K562 (cell line): ENCODE measurements around the gene LST1. TPM values are rescaled to one million over a fixed set of nuclear protein-coding genes. Genes with fewer than 3 reads are reported as not detected.

Source experiments
- ARNT ChIP-seq, 2 experiments: fragments of 450-650 bp; IDR thresholded peaks; 2 replicates each; pipeline ENCODE4 v1.6.1; 2016; ENCODE audit warnings: mild to moderate bottlenecking in 1 of 2
- CLOCK ChIP-seq: fragments of 250-450 bp; sonication (Bioruptor Pico); IDR thresholded peaks from 2 replicates; pipeline ENCODE4 v1.4.0; 2020; ENCODE audit warnings: mild to moderate bottlenecking, moderate library complexity, borderline replicate concordance
- CTBP1 ChIP-seq: fragments of 450-650 bp; IDR thresholded peaks from 2 replicates; pipeline ENCODE4 v1.6.1; 2016; ENCODE audit warnings: borderline replicate concordance
- DPF2 ChIP-seq: fragments of 450-650 bp; IDR thresholded peaks from 2 replicates; pipeline ENCODE4 v1.6.1; 2016
- E2F4 ChIP-seq: sonication (generic); formaldehyde crosslinking; IDR thresholded peaks from 2 replicates; pipeline ENCODE4 v1.8.0; 2022; ENCODE audit warnings: mild to moderate bottlenecking, low read depth, missing genetic modification reagents
- ILK ChIP-seq: fragments of 450-650 bp; IDR thresholded peaks from 2 replicates; pipeline ENCODE4 v1.6.1; 2016; ENCODE audit warnings: missing genetic modification characterization, low read depth, mild to moderate bottlenecking, missing compliant biosample characterization, moderate library complexity, borderline replicate concordance
- KLF10 ChIP-seq: fragments of 250-450 bp; sonication (Bioruptor Pico); IDR thresholded peaks from 2 replicates; pipeline ENCODE4 v1.6.1; 2021; ENCODE audit warnings: matching md5 sums
- NFE2 ChIP-seq: IDR thresholded peaks from 2 replicates; pipeline ENCODE4 v1.6.1; 2014; ENCODE audit warnings: antibody characterized with exemption, low read depth
- NR2F6 ChIP-seq: fragments of 450-650 bp; formaldehyde crosslinking; IDR thresholded peaks from 2 replicates; pipeline ENCODE4 v1.4.0; 2020; ENCODE audit warnings: mild to moderate bottlenecking
- SMAD3 ChIP-seq: fragments of 450-650 bp; formaldehyde crosslinking; conservative IDR thresholded peaks from 2 replicates; pipeline ENCODE4 v1.4.0; 2020; ENCODE audit warnings: mild to moderate bottlenecking
- SMARCA5 ChIP-seq: fragments of 450-650 bp; IDR thresholded peaks from 2 replicates; pipeline ENCODE4 v1.6.1; 2016
- SPI1 ChIP-seq: IDR thresholded peaks from 2 replicates; pipeline ENCODE4 v1.6.1; 2011; ENCODE audit warnings: low read depth, low read length, control low read depth, borderline replicate concordance
- SRF ChIP-seq, 2 experiments: fragments of 250-450, 450-650 bp in 1 of 2; sonication (Bioruptor Pico) in 1 of 2; sonication (generic) in 1 of 2; formaldehyde crosslinking; IDR thresholded peaks; 2 replicates each; pipeline versions ENCODE4 v1.5.0 to v1.5.1; 2020 to 2022; ENCODE audit warnings: mild to moderate bottlenecking in 1 of 2, missing genetic modification reagents in 1 of 2
- TAF15 ChIP-seq: fragments of 200-400 bp; formaldehyde crosslinking; IDR thresholded peaks from 2 replicates; pipeline ENCODE4 v1.6.1; 2017; ENCODE audit warnings: mild to moderate bottlenecking, low read depth, low read length, moderate library complexity
- ZFP1 ChIP-seq: fragments of 450-650 bp; formaldehyde crosslinking; IDR thresholded peaks from 2 replicates; pipeline ENCODE4 v1.4.0; 2020; ENCODE audit warnings: mild to moderate bottlenecking, mixed read lengths
- ZFX ChIP-seq: sonication (generic); formaldehyde crosslinking; IDR thresholded peaks from 2 replicates; pipeline ENCODE4 v1.8.0; 2022; ENCODE audit warnings: mild to moderate bottlenecking, missing genetic modification reagents, moderate library complexity
- ZNF239 ChIP-seq: fragments of 250-450 bp; sonication (Bioruptor Pico); IDR thresholded peaks from 2 replicates; pipeline ENCODE4 v1.4.0; 2020; ENCODE audit warnings: mild to moderate bottlenecking
- polyA plus RNA-seq, 8 experiments: library from polyadenylated mRNA; depleted of rRNA in 4 of 8; stranded (reverse) in 5 of 8; unstranded in 3 of 8; fragments of >200 nt; fragmentation: Nextera tagmentation in 2 of 8; fragmentation: Illumina TruSeq in 1 of 8; extraction: Ambion mirVana in 2 of 8; extraction: Trizol in 1 of 8; gene quantifications; 2 replicates each; pipeline versions ENCODE4 v1.2.1 to v1.2.3, GENCODE V29; 2011 to 2014; ENCODE audit warnings: inconsistent platforms in 1 of 8, missing spikeins in 1 of 8
- total RNA-seq, 7 experiments: library from RNA; depleted of rRNA in 6 of 7; stranded (reverse); fragments of >200 nt in 6 of 7; fragmentation: Illumina TruSeq in 2 of 7; extraction: Trizol in 2 of 7; gene quantifications; 2 replicates each; pipeline versions ENCODE4 v1.2.1 to v1.2.3, GENCODE V29; 2011 to 2021; ENCODE audit warnings: low replicate concordance in 1 of 7
- TF ChIP-seq, protein P1 (sequence below): fragments of 450-650 bp; IDR thresholded peaks from 2 replicates; pipeline ENCODE4 v1.6.1; 2016; ENCODE audit warnings: antibody characterized with exemption
- TF ChIP-seq, protein P2 (sequence below): fragments of 250-450 bp; sonication (Bioruptor Pico); IDR thresholded peaks from 2 replicates; pipeline ENCODE4 v1.5.0; 2021; ENCODE audit warnings: mild to moderate bottlenecking, moderate library complexity

The LST1 gene
- total and polyA plus RNA-seq, 9 of the 15 experiments (the other 6 are each of a cell fraction or from before 2014, with no cell fraction given), result 0.82 to 7.8 (median 1.7) TPM

- TF ChIP-seq ZNF239 (CRISPR knock-in tag) (peak; percentile 63), SRF (CRISPR knock-in tag; IDR thresholded peaks at IDR 0.05) (no peak), NR2F6 (CRISPR knock-in tag) (no peak), ARNT (IDR thresholded peaks at IDR 0.05) (no peak), DPF2 (peak; percentile 79), ZFP1 (CRISPR knock-in tag) (peak; percentile 7; the same call in 1 of the 2 replicates), ILK (tag) (no peak), SMAD3 (CRISPR knock-in tag) (peak; percentile 44; the same call in 1 of the 2 replicates), TAF15 (no peak), E2F4 (CRISPR knock-in tag) (no peak), NFE2 (peak; percentile 21; the same call in 1 of the 2 replicates), KLF10 (no peak), SMARCA5 (0 out of 2 replicates have a peak, but pooled peaks have one; percentile 2), CLOCK (CRISPR knock-in tag) (no peak), CTBP1 (no peak), ZFX (CRISPR knock-in tag) (no peak), SPI1 (peak; percentile 72)
- TF ChIP-seq, protein P1, sequence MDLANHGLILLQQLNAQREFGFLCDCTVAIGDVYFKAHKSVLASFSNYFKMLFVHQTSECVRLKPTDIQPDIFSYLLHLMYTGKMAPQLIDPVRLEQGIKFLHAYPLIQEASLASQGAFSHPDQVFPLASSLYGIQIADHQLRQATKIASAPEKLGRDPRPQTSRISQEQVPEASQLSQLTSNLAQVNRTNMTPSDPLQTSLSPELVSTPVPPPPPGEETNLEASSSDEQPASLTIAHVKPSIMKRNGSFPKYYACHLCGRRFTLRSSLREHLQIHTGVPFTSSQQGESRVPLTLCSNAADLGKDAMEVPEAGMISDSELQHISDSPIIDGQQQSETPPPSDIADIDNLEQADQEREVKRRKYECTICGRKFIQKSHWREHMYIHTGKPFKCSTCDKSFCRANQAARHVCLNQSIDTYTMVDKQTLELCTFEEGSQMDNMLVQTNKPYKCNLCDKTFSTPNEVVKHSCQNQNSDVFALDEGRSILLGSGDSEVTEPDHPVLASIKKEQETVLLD, result peak; percentile 13; the same call in 1 of the 2 replicates
- TF ChIP-seq, protein P2, sequence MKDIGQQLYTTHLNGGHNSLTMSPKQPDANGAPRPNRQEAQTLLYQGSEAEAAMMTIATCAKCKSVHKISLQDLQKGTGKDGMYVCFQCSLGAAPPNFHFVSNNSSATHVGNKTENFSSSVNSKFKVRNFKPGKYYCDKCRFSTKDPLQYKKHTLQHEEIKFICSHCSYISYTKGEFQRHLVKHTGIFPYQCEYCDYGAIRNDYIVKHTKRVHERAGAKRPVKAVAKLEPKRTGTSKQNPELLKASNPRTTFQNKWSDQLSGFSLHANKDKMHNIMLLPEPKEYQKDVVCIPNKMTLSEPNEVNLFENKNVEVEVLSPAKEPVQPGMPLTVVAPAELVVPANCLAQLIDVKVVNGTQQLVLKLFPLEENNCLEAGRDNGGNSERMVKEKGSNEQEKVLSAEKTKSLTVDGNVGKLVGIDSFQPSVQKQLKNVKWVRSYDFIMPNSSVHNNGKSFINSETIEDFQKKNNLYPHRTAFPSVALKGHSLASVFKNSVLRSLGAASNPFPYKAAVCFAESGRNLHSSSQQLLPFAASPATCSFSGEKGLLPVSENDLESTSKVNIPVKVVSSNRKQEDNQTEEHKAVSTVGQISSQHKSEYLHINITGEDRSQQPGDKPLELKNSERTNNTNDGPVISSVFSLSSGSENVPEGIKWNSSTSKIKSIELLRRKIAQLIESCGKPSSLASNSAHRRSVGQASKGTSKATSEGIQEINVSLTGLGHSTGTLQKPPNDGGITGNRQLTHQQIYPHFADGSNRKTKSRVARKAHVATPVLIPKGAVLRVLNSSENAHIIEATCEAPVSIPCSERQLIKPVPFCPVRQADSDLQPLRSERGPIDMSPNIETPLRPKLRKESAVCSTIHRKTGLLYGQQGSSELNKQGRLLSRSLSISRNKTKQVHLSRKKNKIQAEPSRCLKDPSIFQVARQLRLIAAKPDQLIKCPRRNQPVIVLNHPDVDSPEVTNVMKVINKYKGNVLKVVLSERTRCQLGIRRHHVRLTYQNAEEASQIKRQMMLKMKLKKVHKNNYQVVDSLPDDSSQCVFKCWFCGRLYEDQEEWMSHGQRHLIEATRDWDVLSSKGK (CRISPR knock-in tag), result no peak
Measured at GRCh38 chr6:31559958-31560696, 25.9 kb upstream of the LST1 start (continued).
